Measurements from ENCODE around the gene C1QL1.

C1QL1 gene

DNA sequence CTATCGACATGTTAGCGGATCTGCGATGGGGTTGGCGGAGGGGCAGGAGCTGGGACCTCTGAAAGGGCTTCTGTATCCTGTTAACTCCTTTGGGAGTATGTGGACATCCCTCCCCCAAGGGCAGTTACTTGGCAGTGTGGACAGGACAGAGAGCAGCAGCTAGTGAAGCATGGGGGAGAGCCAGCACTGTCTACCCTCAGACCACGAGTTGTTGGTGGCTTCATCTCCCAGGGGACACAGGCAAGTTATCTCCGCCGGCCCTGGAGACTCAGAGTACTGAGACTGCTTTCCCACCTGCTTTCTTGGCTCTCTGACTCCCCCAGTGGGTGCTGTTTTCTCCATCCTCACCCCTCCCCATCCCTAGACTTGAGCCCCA lies 47.5 kb downstream of the C1QL1 start:
- no peak overlapping the region for H3K27ac ChIP-seq
- no peak for TF ChIP-seq CTCF (conservative IDR thresholded peaks at IDR 0.05)

DNA sequence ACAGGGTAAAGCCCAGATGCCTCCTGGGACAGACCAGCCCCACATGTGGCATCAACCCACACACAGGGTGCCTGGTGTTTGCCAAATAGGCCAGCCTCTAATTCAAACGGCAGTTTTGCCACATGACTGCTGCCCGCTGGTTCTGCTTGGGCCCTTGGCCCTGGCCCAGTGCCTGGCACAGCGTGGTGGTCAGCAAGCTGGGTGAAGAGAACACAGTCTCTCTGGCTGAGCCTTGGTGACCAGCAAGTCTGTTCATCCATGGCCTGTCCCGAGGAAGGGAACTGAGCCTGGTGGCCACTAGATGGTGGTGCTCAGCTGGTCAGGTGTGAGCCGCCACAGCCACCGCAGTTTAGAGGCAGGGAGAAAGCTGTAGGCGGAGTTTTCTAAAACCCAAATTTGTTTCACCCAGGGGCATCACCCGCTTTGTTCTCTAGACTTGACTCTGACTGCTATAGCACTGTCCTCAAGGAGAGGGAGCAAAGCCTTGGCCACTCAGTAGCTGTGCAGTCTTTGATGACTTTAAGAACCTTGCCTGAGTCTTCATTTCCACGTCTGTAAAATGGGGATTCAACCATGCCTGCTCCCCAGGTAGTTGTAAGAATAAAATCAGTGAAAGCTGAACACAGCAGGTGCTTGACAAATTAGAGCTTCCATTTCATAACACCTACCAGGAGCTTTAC lies 48.1 kb downstream of the C1QL1 start:
- TF ChIP-seq CTCF (conservative IDR thresholded peaks at IDR 0.05) = peak; percentile 97
- no peak overlapping the region for H3K27ac ChIP-seq

DNA sequence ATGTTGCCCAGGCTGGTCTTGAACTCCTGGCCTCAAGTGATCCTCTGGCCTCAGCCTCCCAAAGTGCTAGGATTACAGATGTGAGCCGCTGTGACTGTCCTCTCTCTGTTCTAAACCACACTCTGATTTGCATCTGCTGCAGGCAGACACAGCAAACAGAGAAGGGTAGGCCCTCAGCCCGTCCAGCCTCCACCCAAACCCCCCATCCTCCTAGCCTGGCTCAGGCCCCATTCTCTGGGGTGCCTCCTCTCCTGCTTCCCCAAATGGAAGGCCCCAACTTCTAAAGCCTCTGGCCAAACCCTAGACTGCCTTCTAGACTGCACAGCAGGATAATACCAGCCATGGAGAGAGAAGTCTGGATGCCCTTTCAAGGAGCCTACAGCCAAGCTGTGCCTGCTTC lies 48.7 kb downstream of the C1QL1 start:
- H3K27ac ChIP-seq = no peak overlapping the region
- TF ChIP-seq CTCF (conservative IDR thresholded peaks at IDR 0.05) = no peak

- TF ChIP-seq CTCF (conservative IDR thresholded peaks at IDR 0.05) = no peak
- H3K27ac ChIP-seq = no peak overlapping the region
These were observed 50.1 kb downstream of the C1QL1 start for GRCh38 chr17:44918006-44918405.

DNA sequence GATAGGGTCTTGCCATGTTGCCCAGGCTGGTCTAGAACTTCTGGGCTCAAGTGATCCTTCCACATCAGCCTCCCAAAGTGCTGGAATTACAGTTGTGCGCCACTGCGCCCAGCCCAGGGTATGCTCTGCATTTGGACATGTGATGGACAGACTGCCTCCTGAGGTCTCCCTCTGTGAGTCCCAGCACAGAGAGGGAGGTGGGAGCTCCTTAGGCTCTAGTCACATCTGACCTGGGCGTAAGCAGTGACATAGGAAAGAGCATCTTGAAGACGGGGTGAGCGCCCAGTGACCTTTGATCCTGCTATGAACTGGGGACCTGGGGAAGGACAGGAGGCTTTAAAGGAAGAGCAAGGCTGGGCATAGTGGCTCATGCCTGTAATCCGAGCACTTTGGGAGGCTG lies 50.6 kb downstream of the C1QL1 start:
- TF ChIP-seq CTCF (conservative IDR thresholded peaks at IDR 0.05) = no peak
- no peak overlapping the region for H3K27ac ChIP-seq

DNA sequence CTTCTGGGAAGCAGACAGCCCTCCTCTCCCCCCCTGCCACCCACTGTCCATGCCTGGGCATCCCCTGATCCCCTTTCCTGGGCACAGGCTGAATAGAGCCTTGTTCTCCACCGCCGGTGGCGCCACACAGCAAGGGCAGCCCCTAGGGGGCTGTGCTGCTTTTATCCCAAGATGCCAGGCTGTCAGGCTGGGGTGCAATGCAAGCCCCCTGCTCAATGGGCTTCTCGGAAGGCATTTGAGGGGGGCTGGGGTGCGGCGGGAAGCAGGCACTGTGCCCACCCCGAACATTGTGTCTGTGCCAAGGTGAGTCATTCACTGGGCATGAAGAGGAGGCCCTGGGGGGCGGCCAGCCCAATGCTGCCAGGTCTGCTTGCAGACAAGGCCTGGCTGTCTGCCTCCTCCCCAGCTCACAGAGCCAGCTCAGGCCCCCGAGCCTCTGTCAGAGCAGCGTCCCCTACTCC lies 51.3 kb downstream of the C1QL1 start:
- H3K27ac ChIP-seq = no peak overlapping the region
- no peak for TF ChIP-seq CTCF (conservative IDR thresholded peaks at IDR 0.05)

DNA sequence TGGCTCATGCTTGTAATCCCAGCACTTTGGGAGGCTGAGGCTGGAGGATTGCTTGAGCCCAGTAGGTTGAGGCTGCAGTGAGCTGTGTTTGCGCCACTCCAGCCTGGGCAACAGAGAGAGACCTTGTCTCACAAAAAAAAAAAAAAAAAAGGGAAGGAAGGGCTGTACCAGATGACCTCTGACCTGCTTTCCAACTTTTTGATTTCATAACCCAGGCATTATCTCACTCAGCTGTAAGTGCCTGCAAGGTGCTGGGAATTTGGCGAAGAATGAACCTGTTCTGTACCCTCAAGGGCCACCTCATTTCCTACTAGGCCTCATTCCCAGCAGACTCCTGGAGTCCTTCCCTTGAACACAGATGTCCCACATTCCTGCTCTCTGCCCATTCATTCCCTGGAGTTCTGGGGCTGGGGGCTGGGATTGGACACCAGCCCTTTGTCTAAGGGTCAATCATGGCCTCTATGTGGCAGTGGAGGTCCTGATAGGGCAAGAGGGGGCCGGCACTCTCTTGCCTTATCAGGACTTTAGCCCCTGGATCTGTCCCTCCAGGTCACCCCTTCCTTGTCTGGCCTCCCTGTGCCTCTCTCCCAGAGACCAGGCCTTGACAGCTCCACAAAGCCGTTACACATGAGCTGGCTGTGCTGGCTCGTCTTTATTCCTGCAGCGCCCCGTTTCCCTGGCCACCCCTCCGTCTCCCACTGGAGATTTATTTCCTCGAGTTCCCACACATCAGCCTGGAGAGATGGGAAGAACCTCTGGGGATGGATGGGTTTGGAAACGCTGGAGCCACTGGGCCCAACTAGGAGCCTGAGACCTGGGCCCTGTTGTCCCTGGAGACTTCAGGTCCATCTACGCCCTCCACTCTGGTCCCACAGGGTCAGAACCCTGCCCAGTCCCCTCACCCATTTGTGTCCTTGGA lies 52.0 kb downstream of the C1QL1 start:
- no peak overlapping the region for H3K27ac ChIP-seq
- TF ChIP-seq CTCF (conservative IDR thresholded peaks at IDR 0.05) = no peak
